ENCODE results near the gene DYNC1LI2.

Gene DYNC1LI2

DNA sequence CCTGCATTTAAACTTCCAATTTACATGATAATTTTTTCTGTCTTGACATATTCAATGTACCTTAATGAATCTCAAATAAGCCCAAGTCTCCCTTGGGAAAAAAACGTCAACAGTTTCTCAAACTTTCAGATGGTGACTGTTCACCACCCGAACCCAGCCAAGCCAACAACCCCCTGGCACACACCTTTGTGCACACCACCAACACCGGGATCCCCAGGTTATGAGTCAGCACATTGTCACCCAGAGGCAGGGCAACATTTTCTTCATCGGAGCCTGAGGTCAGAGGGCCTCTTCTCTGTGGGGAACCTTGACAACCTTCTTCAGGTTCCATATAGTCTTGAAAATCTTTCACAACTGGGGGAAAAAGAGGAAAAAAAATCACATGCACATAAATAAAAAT, 15.5 kb downstream of the DYNC1LI2 start:
- no peak for DNase-seq

DNA sequence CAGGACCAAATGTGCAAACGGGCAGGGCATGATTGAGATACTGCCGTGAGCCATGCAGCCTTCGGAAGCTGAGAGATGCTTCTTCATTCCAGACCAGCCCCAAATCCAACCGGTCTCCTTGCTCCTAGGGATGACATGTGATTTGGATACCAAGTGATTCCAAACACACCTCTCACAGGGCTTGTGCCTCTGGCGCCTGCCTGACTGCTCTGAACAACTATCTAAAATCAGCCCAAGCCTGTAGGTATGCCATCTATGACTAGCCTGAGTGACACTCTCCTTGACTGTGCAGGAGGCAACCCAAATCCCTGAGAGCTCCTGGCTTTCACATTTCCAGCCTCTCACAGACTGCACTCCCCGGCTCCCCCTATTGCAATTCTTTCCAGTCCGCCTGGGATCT, 20.3 kb downstream of the DYNC1LI2 start:
- no peak for DNase-seq

DNA sequence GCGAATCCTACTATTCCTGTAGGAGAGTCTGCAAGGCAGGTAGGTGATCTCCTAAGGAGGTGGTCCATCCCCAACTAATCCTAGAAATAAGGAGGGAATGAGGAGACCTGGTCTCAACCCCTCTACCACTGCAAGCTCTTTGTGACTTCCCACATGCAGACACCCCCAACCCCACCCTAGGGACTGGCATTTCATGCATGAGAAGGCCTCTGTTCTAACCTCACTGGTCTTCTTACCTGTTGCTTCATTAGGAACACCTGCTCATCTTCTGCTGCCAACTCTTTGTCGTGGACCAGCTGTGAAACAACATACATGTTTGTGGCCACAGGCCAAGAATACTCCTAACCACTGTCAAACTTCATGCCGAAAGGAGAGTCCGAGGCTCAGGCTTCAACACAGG, 22.6 kb downstream of the DYNC1LI2 start:
- DNase-seq: no peak

DNA sequence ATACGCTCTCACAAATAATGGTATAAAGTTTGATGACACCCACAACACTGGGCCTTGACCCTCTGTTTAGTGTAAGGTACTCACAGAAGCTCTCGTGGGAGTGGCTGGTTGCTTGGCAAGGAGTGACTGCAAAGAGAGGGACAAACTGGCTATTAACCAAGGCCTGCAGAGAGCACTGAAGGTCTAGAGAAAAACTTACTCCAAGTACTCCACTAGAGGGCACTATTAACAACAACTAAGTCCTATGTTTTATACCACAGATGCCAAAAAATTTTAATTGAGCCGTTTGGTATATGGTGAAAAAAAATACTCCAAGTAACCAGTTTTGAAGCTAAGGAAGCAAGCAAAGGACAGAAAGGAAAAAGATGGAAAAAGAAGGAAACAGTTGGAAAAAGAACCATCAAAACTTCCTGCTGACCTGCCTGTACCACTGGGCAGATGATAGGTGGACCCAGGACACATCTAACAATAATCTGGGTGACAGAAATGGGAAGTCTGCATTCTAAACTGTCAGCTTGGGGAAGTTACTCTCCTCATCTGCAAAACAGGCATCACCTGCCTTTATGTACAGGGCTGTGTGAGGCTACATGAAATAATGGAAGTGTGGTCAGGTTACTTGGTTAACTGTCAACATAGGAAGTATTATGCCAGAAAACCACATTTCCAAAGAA, 23.2 kb downstream of the DYNC1LI2 start:
- DNase-seq: no peak

- no peak for DNase-seq
These were observed 30.6 kb downstream of the DYNC1LI2 start for GRCh38 chr16:66720766-66721165.

GRCh38 chr16:66719246-66719645, 32.2 kb downstream of the DYNC1LI2 start:
- no peak for DNase-seq

GRCh38 chr16:66717776-66718175, 33.6 kb downstream of the DYNC1LI2 start:
- no peak for DNase-seq

DNA sequence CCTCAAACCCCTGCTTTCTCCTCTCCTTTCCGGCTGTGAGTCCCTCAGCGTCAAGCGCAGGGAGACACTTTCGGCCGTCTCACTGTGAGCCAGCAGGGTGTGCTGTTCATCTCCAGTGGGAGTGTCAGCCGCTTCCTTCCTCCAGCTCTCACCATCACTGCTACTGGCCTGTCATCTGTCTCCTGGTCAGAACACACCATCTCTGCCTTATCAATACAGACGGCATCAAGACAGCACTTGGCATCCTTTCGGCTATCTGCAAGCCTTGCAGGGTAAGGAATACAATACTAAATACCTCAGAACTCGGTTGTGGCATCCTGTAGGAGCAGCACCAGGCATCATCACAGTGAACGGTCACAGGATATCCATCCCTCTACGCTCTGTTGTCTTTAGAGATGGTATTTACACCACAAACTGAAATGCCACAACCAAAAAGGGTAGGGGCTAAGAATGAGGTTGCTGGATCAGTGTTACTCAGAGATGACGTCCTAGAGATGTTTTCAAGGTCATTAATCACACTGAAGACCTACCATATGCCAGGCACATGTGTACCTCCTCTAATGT, 34.2 kb downstream of the DYNC1LI2 start:
- DNase-seq: no peak

DNA sequence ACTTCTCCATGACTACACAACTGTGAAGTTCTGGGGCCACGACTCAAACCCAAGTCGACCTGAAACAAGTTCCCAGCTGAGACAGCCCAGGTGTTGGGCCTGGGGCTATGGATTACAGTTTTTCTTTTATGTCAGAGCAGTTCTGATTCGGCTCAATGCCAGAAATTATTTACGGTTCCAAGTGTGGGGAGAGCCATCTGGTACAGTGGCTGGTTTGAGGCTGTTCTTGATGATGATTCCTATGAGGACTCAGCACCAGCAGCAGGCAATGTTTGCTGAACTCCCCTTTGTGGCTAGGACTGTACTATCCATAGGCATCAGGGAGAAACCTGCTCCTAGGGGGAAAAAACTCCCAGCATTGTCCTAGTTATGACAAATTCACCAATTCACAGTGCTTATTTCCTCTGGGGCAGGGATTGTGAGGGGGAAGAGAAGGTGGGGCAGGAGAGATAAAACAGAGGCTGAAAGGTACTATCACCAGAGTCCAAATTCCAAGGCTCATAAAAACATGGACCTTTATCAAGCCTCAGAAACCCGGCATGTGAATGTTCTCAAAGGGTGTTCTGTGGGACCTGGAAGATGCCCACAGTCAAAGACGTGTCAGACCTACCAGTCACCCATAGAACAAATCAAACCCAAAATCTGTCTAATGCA, 36.6 kb downstream of the DYNC1LI2 start:
- DNase-seq: no peak

GRCh38 chr16:66714062-66714461, 37.3 kb downstream of the DYNC1LI2 start:
- DNase-seq: no peak

GRCh38 chr16:66713076-66713475, 38.3 kb downstream of the DYNC1LI2 start:
- no peak for DNase-seq

DNA sequence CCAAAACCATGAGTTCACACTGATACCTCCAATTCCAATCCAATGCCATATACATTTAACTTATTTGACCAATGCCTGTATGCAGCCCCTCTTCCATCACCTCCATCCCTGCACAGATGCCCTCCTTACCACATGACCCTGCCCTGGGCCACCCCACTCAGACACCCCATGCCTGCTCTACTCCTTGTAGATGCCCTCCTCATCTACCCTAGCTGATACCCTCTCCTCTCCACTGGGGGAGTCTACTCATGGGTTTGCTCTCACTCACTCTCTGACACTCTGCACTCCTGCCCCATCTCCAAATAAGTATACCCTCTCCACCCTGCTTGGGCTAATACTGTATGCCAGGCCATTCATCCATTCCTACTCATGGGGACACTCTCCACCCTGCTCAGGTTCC, 38.9 kb downstream of the DYNC1LI2 start:
- DNase-seq: no peak

GRCh38 chr16:66711581-66711980, 39.8 kb downstream of the DYNC1LI2 start:
- DNase-seq: no peak

DNA sequence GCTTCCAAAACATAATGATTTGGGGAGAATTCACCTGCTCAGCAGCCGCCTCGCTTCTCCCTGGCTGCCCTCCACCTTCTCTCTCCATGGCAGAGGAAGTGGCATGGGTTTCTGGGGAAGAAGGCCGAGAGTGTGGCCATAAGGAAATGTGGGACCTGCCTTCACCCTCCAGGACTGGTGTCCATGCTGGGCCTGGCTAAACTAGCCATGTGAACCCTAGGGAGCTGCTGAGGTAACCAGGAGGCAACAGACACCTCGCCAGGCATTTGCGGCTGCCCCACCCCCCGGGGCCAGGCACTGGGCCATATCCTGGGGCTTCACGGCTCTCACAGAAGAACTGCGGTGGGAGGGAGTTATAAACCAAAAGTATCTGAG, 44.9 kb downstream of the DYNC1LI2 start:
- no peak for DNase-seq

DNA sequence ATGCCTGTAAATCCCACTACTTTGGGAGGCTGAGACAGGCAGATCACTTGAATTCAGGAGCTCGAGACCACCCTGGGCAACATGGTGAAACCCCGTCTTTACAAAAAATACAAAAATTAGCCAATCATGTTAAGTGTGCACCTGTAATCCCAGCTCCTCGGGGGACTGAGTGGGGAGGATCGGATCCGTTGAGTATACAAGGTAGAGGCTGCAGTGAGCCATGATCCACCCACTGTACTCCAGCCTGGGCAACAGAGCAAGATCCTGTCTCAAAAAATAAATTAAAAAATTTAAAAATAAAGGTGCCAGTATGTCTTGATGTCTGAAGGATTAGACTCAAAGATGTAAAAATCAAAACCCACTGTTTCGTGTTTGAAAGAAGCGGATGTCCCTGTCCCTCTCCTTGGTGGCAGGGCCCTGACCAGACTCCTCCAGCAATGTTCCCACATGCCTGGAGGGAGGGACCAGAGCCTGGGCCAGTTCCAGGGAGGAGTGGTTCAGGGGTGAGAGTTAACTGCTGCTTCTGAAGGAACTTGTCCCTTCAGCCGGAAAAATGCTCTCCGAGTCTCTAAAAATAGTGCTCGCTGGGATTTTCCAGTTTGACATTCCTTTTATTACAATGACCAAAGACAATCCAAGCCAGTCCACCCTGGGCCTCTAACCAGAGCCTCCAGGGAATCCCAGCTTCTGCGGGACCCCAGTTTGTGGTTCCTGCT, 45.5 kb downstream of the DYNC1LI2 start:
- DNase-seq: no peak

DNA sequence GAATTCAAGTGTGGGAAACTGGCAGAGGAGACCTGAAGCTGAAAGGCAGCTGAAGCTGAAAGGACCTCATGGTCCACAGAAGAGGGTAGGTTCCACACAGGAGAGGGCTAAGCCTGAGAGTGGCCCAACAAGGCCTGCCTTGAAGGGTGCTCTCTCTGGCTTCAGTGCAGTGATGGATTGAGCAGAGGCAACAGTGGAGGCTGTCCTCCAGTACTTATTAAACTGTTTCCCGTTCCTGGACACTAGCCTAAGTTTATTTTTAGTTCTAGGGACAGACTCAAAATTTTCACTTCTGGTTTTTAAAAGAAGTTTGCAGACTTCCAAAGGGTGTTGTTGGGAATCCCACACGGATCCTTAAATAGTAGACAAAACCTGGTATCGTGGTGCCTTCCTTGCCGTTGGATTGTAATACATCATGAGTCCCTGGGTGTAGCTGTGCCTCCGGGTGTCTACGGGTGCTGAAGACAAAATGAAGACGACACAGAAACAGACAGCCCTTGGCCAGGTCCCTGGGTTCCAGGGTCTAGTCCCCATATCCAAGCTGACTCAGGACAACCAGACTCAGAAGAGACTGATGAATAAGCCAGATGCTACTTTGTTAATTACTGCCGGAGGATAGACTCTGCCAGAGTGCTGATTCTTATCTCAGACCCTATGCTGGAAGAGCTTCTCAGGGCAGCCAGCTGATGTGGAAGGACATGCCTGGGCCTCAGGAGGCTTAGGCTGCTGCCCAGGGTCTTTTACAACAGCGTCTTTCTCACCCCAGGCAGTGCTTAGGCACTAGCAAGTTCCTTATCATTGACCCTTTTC, 47.8 kb downstream of the DYNC1LI2 start:
- no peak for DNase-seq

DNA sequence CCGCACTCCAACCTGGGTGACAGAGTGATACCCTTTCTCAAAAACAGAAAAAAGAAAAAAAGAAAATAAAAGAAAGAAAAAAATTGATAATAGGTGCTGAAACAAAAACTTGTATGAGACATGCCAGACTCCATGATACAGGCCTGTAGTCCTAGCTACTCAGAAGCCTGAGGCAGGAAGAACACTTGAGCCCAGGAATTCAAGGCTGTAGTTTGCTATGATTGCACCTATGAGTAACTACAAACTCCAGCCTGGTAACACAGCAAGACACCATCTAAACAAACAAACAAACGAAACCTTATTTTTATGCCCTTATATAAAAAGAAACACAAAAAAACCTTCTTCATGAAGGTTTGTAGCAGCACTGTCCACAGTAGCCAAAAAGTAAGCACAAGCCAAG, 49.9 kb downstream of the DYNC1LI2 start:
- no peak for DNase-seq

DNA sequence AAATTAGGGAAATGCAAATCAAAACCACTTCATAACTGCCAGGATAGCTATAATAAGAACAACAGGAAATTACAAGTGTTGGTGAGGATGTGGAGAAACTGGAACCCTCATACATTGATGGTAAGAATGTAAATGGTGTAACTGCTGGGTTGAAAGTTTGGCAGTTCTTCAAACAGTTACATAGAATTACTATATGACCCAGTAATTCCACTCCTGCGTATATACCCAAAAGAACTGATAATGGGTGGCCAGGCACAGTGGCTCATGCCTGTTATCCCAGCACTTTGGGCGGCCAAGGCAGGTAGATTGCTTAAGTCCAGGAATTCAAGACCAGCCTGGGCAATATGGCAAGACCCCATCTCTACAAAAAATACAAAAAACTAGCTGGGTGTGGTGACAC, 50.4 kb downstream of the DYNC1LI2 start:
- no peak for DNase-seq

DNA sequence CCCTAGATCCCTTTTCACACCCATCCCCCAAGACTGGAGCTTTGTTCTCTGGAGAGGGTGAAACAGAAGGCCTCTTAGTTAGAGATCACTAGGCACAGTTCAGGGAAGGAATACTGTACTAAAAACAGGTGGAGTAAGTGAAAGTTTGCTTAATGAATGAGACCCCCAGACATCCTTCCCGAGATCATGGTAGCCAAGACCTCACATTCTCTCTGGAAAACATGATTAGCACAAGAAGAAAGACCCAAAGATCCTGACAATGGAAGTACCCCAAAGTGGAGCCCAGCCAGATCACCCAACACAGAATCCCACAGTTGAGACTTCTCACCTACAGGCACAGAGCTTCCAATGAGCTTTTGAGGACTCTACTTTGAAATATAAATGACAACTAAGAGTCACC, 51.5 kb downstream of the DYNC1LI2 start:
- no peak for DNase-seq

DNA sequence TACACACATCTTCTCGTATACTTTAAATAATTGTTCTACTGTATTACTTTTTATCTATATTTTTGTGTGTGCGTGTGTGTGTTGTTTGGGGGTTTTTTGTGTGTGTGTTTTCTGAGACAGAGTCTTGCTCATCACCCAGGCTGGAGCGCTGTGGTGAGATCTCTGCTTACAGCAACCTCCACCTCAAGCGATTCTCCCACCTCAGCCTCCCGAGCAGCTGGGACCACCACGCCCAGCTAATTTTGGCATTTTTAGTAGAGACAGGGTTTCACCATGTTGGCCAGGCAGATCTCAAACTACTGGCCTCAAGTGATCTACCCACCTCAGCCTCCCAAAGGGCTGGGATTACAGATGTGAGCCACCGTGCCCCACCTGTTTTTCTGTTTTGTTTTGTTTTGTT, 53.4 kb downstream of the DYNC1LI2 start:
- DNase-seq: no peak

DNA sequence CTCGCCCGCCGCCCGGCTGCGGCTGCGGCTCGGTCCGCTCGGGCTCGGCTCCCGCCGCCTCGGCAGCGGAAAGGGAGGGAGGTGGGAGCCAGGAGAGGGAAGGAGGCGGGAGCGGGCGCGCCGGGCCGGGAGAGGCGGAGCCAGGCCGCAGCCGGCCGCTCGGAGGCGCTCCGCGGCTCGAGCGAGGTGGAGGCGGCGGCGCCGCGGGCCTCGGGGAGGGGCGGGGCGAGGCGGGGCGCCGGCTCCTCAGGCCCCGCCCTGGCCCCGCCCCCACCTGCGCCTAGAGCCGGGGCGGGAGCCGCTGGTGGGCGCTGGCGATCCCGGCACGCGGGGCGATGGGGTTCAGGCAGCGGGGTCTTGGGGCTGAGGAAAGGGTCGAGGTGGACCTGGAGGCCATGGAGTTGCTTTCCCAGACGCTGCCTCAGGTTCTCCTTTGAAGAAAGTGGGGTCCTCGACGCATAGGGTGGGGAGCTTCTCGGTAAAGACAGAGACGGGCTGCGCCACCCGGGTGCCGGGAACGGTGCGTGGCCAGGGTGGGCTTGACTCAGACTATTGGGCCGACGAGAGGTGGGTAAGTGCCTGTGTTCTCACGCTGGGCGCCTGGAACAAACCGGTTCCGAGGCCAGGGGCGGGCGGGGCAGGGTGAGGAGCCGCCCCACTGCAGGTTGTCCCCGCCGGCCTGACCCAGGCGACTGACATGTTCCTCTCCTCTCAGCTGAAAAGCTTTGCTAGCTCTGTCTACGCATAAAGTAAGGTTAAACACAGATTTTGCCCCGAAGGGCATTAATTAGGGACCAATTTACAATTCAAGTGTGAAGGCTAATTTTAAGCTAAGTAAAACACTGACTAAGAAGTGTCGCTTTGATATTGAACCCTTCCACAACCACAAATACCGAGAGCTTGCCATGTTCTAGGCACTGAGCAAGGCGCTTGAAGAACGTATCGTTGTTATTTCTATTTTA, 54.5 kb downstream of the DYNC1LI2 start, which contains the start of gene CMTM4:
Gene CMTM4 (minus strand): TSS at position 75 of the 962 bp plus-strand sequence. CDS start 218 bp downstream, outside the sequence.
- DNase-seq: no peak
